Right atrium auricular region (tissue), 2 donors: Measurements from ENCODE around the gene FBXO11. TPM values are rescaled to one million over a fixed set of nuclear protein-coding genes. Genes with fewer than 3 reads are reported as not detected.
"Not testable (repeated sequence)": the region's sequence is repeated elsewhere in the genome, so short reads cannot be mapped to it uniquely, and the experiment has no call there.

Experiments
- DNase-seq: peaks from one replicate; pipeline ENCODE4 v3.0.0-alpha.2; 2019; ENCODE audit warnings: low spot score
- H3K27ac ChIP-seq, 2 donors: fragments of 200-600 bp; sonication (generic); 1 replicate in 1 of 2; 2 replicates in 1 of 2; pipeline ENCODE4 v1.5.1; 2016 to 2019
- H3K27me3 ChIP-seq, 2 donors: fragments of 200-600 bp; sonication (generic); one replicate each; pipeline versions ENCODE4 v1.5.1 to v1.6.0; 2017 to 2019
- H3K36me3 ChIP-seq: fragments of 200-600 bp; sonication (generic); one replicate; pipeline ENCODE4 v1.5.1; 2016
- H3K4me1 ChIP-seq, 2 donors: fragments of 200-600 bp; sonication (generic); one replicate each; pipeline versions ENCODE4 v1.5.1 to v1.6.0; 2017 to 2019
- H3K4me3 ChIP-seq, 2 donors: fragments of 200-600 bp; sonication (generic); 1 replicate in 1 of 2; 2 replicates in 1 of 2; pipeline ENCODE4 v1.5.1; 2017 to 2019; ENCODE audit warnings: mild to moderate bottlenecking in 1 of 2, moderate library complexity in 1 of 2
- H3K9me3 ChIP-seq, 2 donors: fragments of 200-600 bp; sonication (generic); one replicate each; pipeline ENCODE4 v1.5.1; 2019
- CTCF ChIP-seq, 2 donors: fragments of 200-600 bp; sonication (generic); IDR thresholded peaks; one replicate each; pipeline ENCODE4 v1.5.1; 2019; ENCODE audit warnings: antibody characterized with exemption in 2 of 2
- total RNA-seq, 2 donors: library from RNA; depleted of rRNA; stranded (reverse); fragments of >200 nt; gene quantifications; one replicate each; pipeline ENCODE4 v1.1.0, GENCODE V29; 2016

FBXO11 gene
- total RNA-seq, 2 donors from 2014 or later = 28.6 to 31.7 TPM

- no peak for DNase-seq
- Histone ChIP-seq H3K4me3 (no peak overlapping the region), H3K27me3 (no peaks in the 10 kb centered on the region), H3K4me1 (peaks cover 0 to 11% of the 10 kb centered on the region in 2 donors), H3K9me3 (no peaks in the 10 kb centered on the region), H3K27ac (no peak overlapping the region), H3K36me3 (no peaks in the 10 kb centered on the region)
- TF ChIP-seq CTCF (IDR thresholded peaks at IDR 0.05) = no peak
Measured at GRCh38 chr2:47908682-47909081, 2.4 kb upstream of the FBXO11 start.

- peak; percentile 62 for DNase-seq
Measured at GRCh38 chr2:47907039-47907781, 912 bp upstream of the FBXO11 start.

GRCh38 chr2:47905386-47906156, 727 bp downstream of the FBXO11 start:
- peaks cover 0 to 33% of the 10 kb centered on the region in 2 donors for H3K4me1 ChIP-seq
- no peak for TF ChIP-seq CTCF (IDR thresholded peaks at IDR 0.05)
- H3K27me3 ChIP-seq = no peaks in the 10 kb centered on the region
- no peaks in the 10 kb centered on the region for H3K36me3 ChIP-seq
- DNase-seq = peak; percentile 62
- H3K4me3 ChIP-seq = peak overlapping the region; percentile 89 to 96
- H3K27ac ChIP-seq = peak overlapping the region; percentile 99
- no peaks in the 10 kb centered on the region for H3K9me3 ChIP-seq

More at GRCh38 chr2:47907039-47907781, 912 bp upstream of the FBXO11 start:
- Histone ChIP-seq H3K4me1 (peaks cover 0 to 26% of the 10 kb centered on the region in 2 donors), H3K27me3 (no peaks in the 10 kb centered on the region), H3K36me3 (no peaks in the 10 kb centered on the region), H3K9me3 (no peaks in the 10 kb centered on the region), H3K27ac (peak overlapping the region; percentile 99), H3K4me3 (peak overlapping the region; percentile 89 to 96)
- no peak for TF ChIP-seq CTCF (IDR thresholded peaks at IDR 0.05)

GRCh38 chr2:47903781-47904490, 2.4 kb downstream of the FBXO11 start:
- Histone ChIP-seq H3K27me3 (no peaks in the 10 kb centered on the region), H3K9me3 (no peaks in the 10 kb centered on the region), H3K4me1 (peaks cover 0 to 40% of the 10 kb centered on the region in 2 donors), H3K4me3 (peak overlapping the region; percentile 89 to 96), H3K27ac (peak overlapping the region; percentile 99), H3K36me3 (no peaks in the 10 kb centered on the region)
- no peak for DNase-seq
- TF ChIP-seq CTCF (IDR thresholded peaks at IDR 0.05) = no peak

- not testable (repeated sequence) for H3K27ac ChIP-seq, H3K4me3 ChIP-seq, H3K9me3 ChIP-seq, H3K27me3 ChIP-seq, H3K36me3 ChIP-seq, DNase-seq
- peaks cover 0 to 40% of the 10 kb centered on the region in 2 donors for H3K4me1 ChIP-seq
Measured at GRCh38 chr2:47901892-47902291, 4.4 kb downstream of the FBXO11 start.

- DNase-seq = no peak
- H3K27me3 ChIP-seq = no peaks in the 10 kb centered on the region
- H3K36me3 ChIP-seq = no peaks in the 10 kb centered on the region
- H3K9me3 ChIP-seq = no peaks in the 10 kb centered on the region
- H3K4me3 ChIP-seq = no peak overlapping the region
- H3K27ac ChIP-seq = no peak overlapping the region
- TF ChIP-seq CTCF (IDR thresholded peaks at IDR 0.05) = no peak
- peaks cover 0 to 41% of the 10 kb centered on the region in 2 donors for H3K4me1 ChIP-seq
Measured at GRCh38 chr2:47900857-47901256, 5.4 kb downstream of the FBXO11 start.
